T-helper 2 cell treated with Interferon-gamma antibody and Interleukin-4, amounts not matched to agents 5 μg/mL and 100 μg/mL, for 36 hours (primary cell): ENCODE data around the gene EFCAB11.

Source experiments
- DNase-seq: peaks from one replicate; pipeline ENCODE4 v3.0.0; 2021; ENCODE audit warnings: low spot score
- H3K27ac Mint-ChIP-seq: one replicate; pipeline ENCODE4 v1.8.0; 2021; ENCODE audit warnings: mild to moderate bottlenecking, mixed read lengths
- H3K27me3 Mint-ChIP-seq: one replicate; pipeline ENCODE4 v1.8.0; 2021; ENCODE audit warnings: low read depth, mixed read lengths
- H3K36me3 Mint-ChIP-seq: one replicate; pipeline ENCODE4 v1.8.0; 2021; ENCODE audit warnings: low read depth, mixed read lengths
- H3K4me1 Mint-ChIP-seq: one replicate; pipeline ENCODE4 v1.8.0; 2021; ENCODE audit warnings: low read depth, mixed read lengths
- H3K4me3 Mint-ChIP-seq: one replicate; pipeline ENCODE4 v1.8.0; 2022; ENCODE audit warnings: mild to moderate bottlenecking, moderate library complexity, mixed read lengths
- H3K9me3 Mint-ChIP-seq: one replicate; pipeline ENCODE4 v1.8.0; 2021; ENCODE audit warnings: mixed read lengths

EFCAB11 gene

GRCh38 chr14:89855961-89856656, 98.4 kb downstream of the EFCAB11 start:
- no peak for DNase-seq
- Mint-ChIP-seq H3K9me3 (no peaks in the 10 kb centered on the region), H3K36me3 (no peaks in the 10 kb centered on the region), H3K4me1 (no peaks in the 10 kb centered on the region), H3K27ac (no peak overlapping the region), H3K4me3 (no peak overlapping the region), H3K27me3 (no peaks in the 10 kb centered on the region)

GRCh38 chr14:89853936-89854693, 100.4 kb downstream of the EFCAB11 start:
- Mint-ChIP-seq H3K27ac (no peak overlapping the region), H3K9me3 (no peaks in the 10 kb centered on the region), H3K4me1 (no peaks in the 10 kb centered on the region), H3K4me3 (no peak overlapping the region), H3K27me3 (no peaks in the 10 kb centered on the region), H3K36me3 (no peaks in the 10 kb centered on the region)
- no peak for DNase-seq

GRCh38 chr14:89851106-89851505, 103.4 kb downstream of the EFCAB11 start:
- Mint-ChIP-seq H3K27me3 (no peaks in the 10 kb centered on the region), H3K36me3 (no peaks in the 10 kb centered on the region), H3K4me3 (no peak overlapping the region), H3K4me1 (no peaks in the 10 kb centered on the region), H3K27ac (no peak overlapping the region), H3K9me3 (no peaks in the 10 kb centered on the region)
- DNase-seq = no peak

GRCh38 chr14:89849931-89850330, 104.6 kb downstream of the EFCAB11 start:
- Mint-ChIP-seq H3K27me3 (no peaks in the 10 kb centered on the region), H3K27ac (no peak overlapping the region), H3K4me3 (no peak overlapping the region), H3K36me3 (no peaks in the 10 kb centered on the region), H3K9me3 (no peaks in the 10 kb centered on the region), H3K4me1 (no peaks in the 10 kb centered on the region)
- no peak for DNase-seq

- H3K27me3 Mint-ChIP-seq = no peaks in the 10 kb centered on the region
- H3K9me3 Mint-ChIP-seq = no peaks in the 10 kb centered on the region
- no peak overlapping the region for H3K27ac Mint-ChIP-seq
- no peaks in the 10 kb centered on the region for H3K36me3 Mint-ChIP-seq
- H3K4me1 Mint-ChIP-seq = no peaks in the 10 kb centered on the region
- no peak for DNase-seq
- no peak overlapping the region for H3K4me3 Mint-ChIP-seq
Observed at GRCh38 chr14:89848165-89848564, 106.4 kb downstream of the EFCAB11 start.

- H3K36me3 Mint-ChIP-seq = no peaks in the 10 kb centered on the region
- H3K27me3 Mint-ChIP-seq = peaks cover 8% of the 10 kb centered on the region
- no peak overlapping the region for H3K4me3 Mint-ChIP-seq
- no peaks in the 10 kb centered on the region for H3K9me3 Mint-ChIP-seq
- no peak overlapping the region for H3K27ac Mint-ChIP-seq
- no peaks in the 10 kb centered on the region for H3K4me1 Mint-ChIP-seq
- DNase-seq = no peak
Observed at GRCh38 chr14:89845346-89845745, 109.2 kb downstream of the EFCAB11 start.

GRCh38 chr14:89844508-89844907, 110.0 kb downstream of the EFCAB11 start:
- H3K27ac Mint-ChIP-seq = no peak overlapping the region
- H3K27me3 Mint-ChIP-seq = peaks cover 8% of the 10 kb centered on the region
- H3K4me1 Mint-ChIP-seq = no peaks in the 10 kb centered on the region
- DNase-seq = no peak
- H3K36me3 Mint-ChIP-seq = no peaks in the 10 kb centered on the region
- no peak overlapping the region for H3K4me3 Mint-ChIP-seq
- no peaks in the 10 kb centered on the region for H3K9me3 Mint-ChIP-seq

GRCh38 chr14:89842837-89843236, 111.7 kb downstream of the EFCAB11 start:
- Mint-ChIP-seq H3K4me3 (no peak overlapping the region), H3K27me3 (peaks cover 18% of the 10 kb centered on the region), H3K4me1 (no peaks in the 10 kb centered on the region), H3K27ac (no peak overlapping the region), H3K9me3 (no peaks in the 10 kb centered on the region), H3K36me3 (no peaks in the 10 kb centered on the region)
- DNase-seq = no peak

GRCh38 chr14:89841851-89842250, 112.7 kb downstream of the EFCAB11 start:
- no peaks in the 10 kb centered on the region for H3K36me3 Mint-ChIP-seq
- no peaks in the 10 kb centered on the region for H3K4me1 Mint-ChIP-seq
- DNase-seq = no peak
- no peak overlapping the region for H3K27ac Mint-ChIP-seq
- H3K4me3 Mint-ChIP-seq = no peak overlapping the region
- no peaks in the 10 kb centered on the region for H3K9me3 Mint-ChIP-seq
- H3K27me3 Mint-ChIP-seq = peaks cover 18% of the 10 kb centered on the region

GRCh38 chr14:89836830-89837469, 117.6 kb downstream of the EFCAB11 start:
- Mint-ChIP-seq H3K36me3 (no peaks in the 10 kb centered on the region), H3K27ac (no peak overlapping the region), H3K4me1 (no peaks in the 10 kb centered on the region), H3K27me3 (peaks cover 25% of the 10 kb centered on the region), H3K9me3 (no peaks in the 10 kb centered on the region), H3K4me3 (no peak overlapping the region)
- DNase-seq = no peak

GRCh38 chr14:89833661-89834060, 120.9 kb downstream of the EFCAB11 start:
- Mint-ChIP-seq H3K27ac (no peak overlapping the region), H3K9me3 (no peaks in the 10 kb centered on the region), H3K4me3 (no peak overlapping the region), H3K4me1 (no peaks in the 10 kb centered on the region), H3K27me3 (peaks cover 20% of the 10 kb centered on the region), H3K36me3 (no peaks in the 10 kb centered on the region)
- no peak for DNase-seq

GRCh38 chr14:89833120-89833532, 121.4 kb downstream of the EFCAB11 start:
- no peak overlapping the region for H3K27ac Mint-ChIP-seq
- H3K4me3 Mint-ChIP-seq = no peak overlapping the region
- H3K9me3 Mint-ChIP-seq = no peaks in the 10 kb centered on the region
- DNase-seq = no peak
- peaks cover 19% of the 10 kb centered on the region for H3K27me3 Mint-ChIP-seq
- no peaks in the 10 kb centered on the region for H3K36me3 Mint-ChIP-seq
- no peaks in the 10 kb centered on the region for H3K4me1 Mint-ChIP-seq

- H3K27me3 Mint-ChIP-seq = peaks cover 30% of the 10 kb centered on the region
- H3K36me3 Mint-ChIP-seq = no peaks in the 10 kb centered on the region
- H3K9me3 Mint-ChIP-seq = peaks cover 8% of the 10 kb centered on the region
- H3K4me1 Mint-ChIP-seq = no peaks in the 10 kb centered on the region
- H3K27ac Mint-ChIP-seq = no peak overlapping the region
- DNase-seq = no peak
- H3K4me3 Mint-ChIP-seq = no peak overlapping the region
Observed at GRCh38 chr14:89828471-89829165, 125.9 kb downstream of the EFCAB11 start.

GRCh38 chr14:89827265-89827664, 127.3 kb downstream of the EFCAB11 start:
- peaks cover 12% of the 10 kb centered on the region for H3K9me3 Mint-ChIP-seq
- no peak overlapping the region for H3K4me3 Mint-ChIP-seq
- no peak overlapping the region for H3K27ac Mint-ChIP-seq
- H3K27me3 Mint-ChIP-seq = peaks cover 25% of the 10 kb centered on the region
- H3K4me1 Mint-ChIP-seq = no peaks in the 10 kb centered on the region
- DNase-seq = no peak
- no peaks in the 10 kb centered on the region for H3K36me3 Mint-ChIP-seq
